ENCODE results near the gene CEBPE. TPM values are rescaled to one million over a fixed set of nuclear protein-coding genes. Genes with fewer than 3 reads are reported as not detected.
A peak's percentile ranks its signal among the peaks of the same experiment; 100 is the strongest.

Gene CEBPE
- total RNA-seq, 4 donors from 2014 or later, result not detected

DNA sequence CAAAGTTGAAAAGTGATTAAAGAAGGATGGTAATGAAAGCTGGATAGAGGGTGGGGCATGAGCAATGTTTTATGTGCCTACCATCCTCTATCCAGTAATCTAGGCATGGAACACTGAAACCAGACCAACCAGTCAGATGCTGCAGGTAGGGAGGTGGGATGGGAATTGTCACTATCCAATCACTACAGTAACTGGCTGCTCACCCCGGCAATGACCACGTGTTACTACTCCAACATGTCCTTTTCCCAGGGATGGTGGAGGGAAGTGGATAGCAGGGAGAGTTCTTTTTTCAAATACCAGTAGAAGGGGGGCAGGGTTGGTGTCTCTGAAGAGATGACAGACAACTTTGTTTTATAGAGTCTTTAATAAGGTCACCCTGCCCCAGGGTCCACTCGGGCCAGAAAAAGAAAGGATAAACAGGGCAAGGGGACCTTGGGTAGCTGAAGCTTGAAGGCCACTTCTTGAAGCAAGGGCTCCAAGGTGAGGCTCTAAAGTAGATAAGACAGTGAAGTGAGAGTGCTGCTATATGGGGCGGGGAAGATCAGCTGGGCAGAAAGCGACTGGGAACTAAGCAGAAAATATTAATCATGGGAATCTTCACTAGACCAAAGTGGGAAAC is 47.0 kb downstream of the CEBPE start:
- DNase-seq (ENCODE audit: low spot score in 2 of 2), result no peak
- intact Hi-C loops (cut with DNase I; ENCODE audit: low total_unique reads), result no loop called here
- no peak overlapping the region for H3K4me3 ChIP-seq (ENCODE audit: low read depth, poor library complexity, severe bottlenecking)
- 39 to 40% methylated on average over 5 of the region's 5 CpGs for WGBS, 2 donors
- TF ChIP-seq CTCF (IDR thresholded peaks at IDR 0.05) (no peak), POLR2A (IDR thresholded peaks at IDR 0.05) (no peak)

GRCh38 chr14:23071244-23071920 is 47.7 kb downstream of the CEBPE start:
- peak; percentile 85 to 95 for DNase-seq (ENCODE audit: low spot score in 2 of 2)
- TF ChIP-seq CTCF (IDR thresholded peaks at IDR 0.05) (no peak), POLR2A (IDR thresholded peaks at IDR 0.05) (no peak)
- 1% methylated on average over 14 of the region's 14 CpGs for WGBS, 2 donors
- intact Hi-C loops (cut with DNase I; ENCODE audit: low total_unique reads), result no loop called here
- H3K4me3 ChIP-seq (ENCODE audit: low read depth, poor library complexity, severe bottlenecking), result peak overlapping the region; percentile 31

- DNase-seq (ENCODE audit: low spot score in 2 of 2), result no peak
- H3K4me3 ChIP-seq (ENCODE audit: low read depth, poor library complexity, severe bottlenecking), result no peak overlapping the region
- WGBS, 2 donors, result 7 to 13% methylated on average over 10 of the region's 10 CpGs
- TF ChIP-seq CTCF (IDR thresholded peaks at IDR 0.05), result no peak
- TF ChIP-seq POLR2A (IDR thresholded peaks at IDR 0.05), result no peak
- intact Hi-C loops (cut with DNase I; ENCODE audit: low total_unique reads), result no loop called here
Observed at GRCh38 chr14:23070262-23071129, 48.6 kb downstream of the CEBPE start.

GRCh38 chr14:23069413-23069806 is 49.6 kb downstream of the CEBPE start:
- no peak for DNase-seq (ENCODE audit: low spot score in 2 of 2)
- TF ChIP-seq CTCF (IDR thresholded peaks at IDR 0.05) (no peak), POLR2A (IDR thresholded peaks at IDR 0.05) (no peak)
- intact Hi-C loops (cut with DNase I; ENCODE audit: low total_unique reads), result no loop called here
- no peak overlapping the region for H3K4me3 ChIP-seq (ENCODE audit: low read depth, poor library complexity, severe bottlenecking)
- 84 to 86% methylated on average over 4 of the region's 4 CpGs for WGBS, 2 donors

DNA sequence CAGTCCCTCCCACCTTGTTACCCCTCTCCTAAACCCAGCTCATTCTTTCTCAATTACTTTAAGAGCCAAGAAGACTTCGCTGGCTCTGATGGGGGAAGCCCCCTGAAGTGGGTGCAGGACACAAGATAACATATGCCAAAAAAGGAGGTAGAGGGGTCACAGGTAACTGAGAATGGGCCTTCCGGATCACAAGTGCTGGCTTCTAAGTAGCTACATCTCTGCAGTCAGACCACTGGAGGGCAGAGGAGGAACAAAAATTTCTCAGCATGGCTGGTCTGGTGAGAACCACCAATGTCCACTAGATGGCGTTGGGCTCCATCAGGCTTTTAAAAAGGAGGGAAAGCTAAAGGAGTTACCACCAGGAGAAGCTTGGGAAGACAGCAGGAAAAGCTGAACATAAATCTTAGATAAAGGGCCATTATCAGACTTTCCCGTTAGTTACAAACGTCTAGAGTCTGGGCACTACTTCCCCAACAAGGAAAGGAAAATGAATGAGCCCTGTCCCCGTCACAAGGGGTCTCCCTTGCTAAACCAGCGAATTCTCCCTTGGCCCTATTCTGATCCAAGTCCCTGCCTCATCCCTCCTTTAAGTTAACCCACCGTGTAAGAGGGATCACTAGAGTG is 50.2 kb downstream of the CEBPE start:
- DNase-seq (ENCODE audit: low spot score in 2 of 2), result peak; percentile 83 to 93
- WGBS, 2 donors, result 28 to 29% methylated on average over 8 of the region's 8 CpGs
- intact Hi-C loops (cut with DNase I; ENCODE audit: low total_unique reads), result no loop called here

More for the DNA sequence above, 50.2 kb downstream of the CEBPE start:
- peak in 1 of 3 donors; percentile 80 for TF ChIP-seq CTCF (IDR thresholded peaks at IDR 0.05)
- TF ChIP-seq POLR2A (IDR thresholded peaks at IDR 0.05), result no peak
- H3K4me3 ChIP-seq (ENCODE audit: low read depth, poor library complexity, severe bottlenecking), result no peak overlapping the region
